CD4-positive, alpha-beta T cell (primary cell): ENCODE measurements around the gene FAM114A2. TPM values are rescaled to one million over a fixed set of nuclear protein-coding genes. Genes with fewer than 3 reads are reported as not detected.
"Not testable (repeated sequence)": the region's sequence is repeated elsewhere in the genome, so short reads cannot be mapped to it uniquely, and the experiment has no call there.

Experiments
- ATAC-seq: fragments of 200-7000 bp; cut with Tn5 transposase; one replicate; pipeline ENCODE4 v1.10.0; 2022; ENCODE audit warnings: mild to moderate bottlenecking; ENCODE audit not compliant: poor library complexity
- CTCF ChIA-PET: fragments of 350-600 bp; sonication (Branson Sonifier 250); formaldehyde crosslinking; loops from one replicate; lab custom pipeline; 2021; ENCODE audit warnings: antibody characterized with exemption, inconsistent platforms; lab: Charles Lee
- POLR2A ChIA-PET: fragments of 350-600 bp; sonication (Branson Sonifier 250); formaldehyde crosslinking; loops from one replicate; lab custom pipeline; 2021; ENCODE audit warnings: antibody characterized with exemption, inconsistent platforms; lab: Charles Lee
- DNase-seq, 14 experiments: peaks; one replicate each; pipeline ENCODE4 v3.0.0-alpha.2; 2013 to 2020; ENCODE audit warnings: mixed read lengths in 2 of 14
- H3K27ac ChIP-seq, 2 donors: one replicate each; pipeline versions ENCODE4 v1.5.1 to v1.7.0; 2013; ENCODE audit warnings: low read length in 2 of 2, low read depth in 1 of 2, mild to moderate bottlenecking in 1 of 2
- H3K27me3 ChIP-seq, 2 experiments: 1 replicate in 1 of 2; 2 replicates in 1 of 2; pipeline versions ENCODE4 v1.6.1 to v1.7.0; 2013; ENCODE audit warnings: low read length in 2 of 2, control low read depth in 1 of 2, mild to moderate bottlenecking in 1 of 2, moderate library complexity in 1 of 2; ENCODE audit not compliant: insufficient read depth in 2 of 2, control insufficient read depth in 1 of 2
- H3K36me3 ChIP-seq: one replicate; pipeline ENCODE4 v1.6.1; 2013; ENCODE audit warnings: low read length, control low read depth; ENCODE audit not compliant: insufficient read depth
- H3K4me1 ChIP-seq: one replicate; pipeline ENCODE4 v1.6.1; 2013; ENCODE audit warnings: low read length, control low read depth; ENCODE audit not compliant: insufficient read depth
- H3K4me3 ChIP-seq: one replicate; pipeline ENCODE4 v1.5.1; 2013; ENCODE audit warnings: mild to moderate bottlenecking, low read length, moderate library complexity
- H3K9me3 ChIP-seq, 2 experiments: 1 replicate in 1 of 2; 2 replicates in 1 of 2; pipeline versions ENCODE4 v1.6.1 to v1.7.0; 2013; ENCODE audit warnings: low read length in 2 of 2, mild to moderate bottlenecking in 2 of 2, control low read depth in 1 of 2, moderate library complexity in 1 of 2; ENCODE audit not compliant: control insufficient read depth in 1 of 2, insufficient read depth in 1 of 2
- H3K27ac Mint-ChIP-seq: one replicate; pipeline ENCODE4 v1.8.0; 2020; ENCODE audit warnings: mixed read lengths
- H3K27me3 Mint-ChIP-seq: one replicate; pipeline ENCODE4 v1.8.0; 2021; ENCODE audit warnings: mixed read lengths
- H3K36me3 Mint-ChIP-seq: one replicate; pipeline ENCODE4 v1.8.0; 2021; ENCODE audit warnings: low read depth, mixed read lengths
- H3K4me1 Mint-ChIP-seq: one replicate; pipeline ENCODE4 v1.8.0; 2021; ENCODE audit warnings: low read depth, mixed read lengths
- H3K4me3 Mint-ChIP-seq: one replicate; pipeline ENCODE4 v1.8.0; 2020; ENCODE audit warnings: mild to moderate bottlenecking, mixed read lengths
- H3K9me3 Mint-ChIP-seq: one replicate; pipeline ENCODE4 v1.8.0; 2020; ENCODE audit warnings: mixed read lengths
- intact Hi-C, 2 experiments: fragments of 100-400 bp; cut with DNase I in 1 of 2; cut with micrococcal nuclease in 1 of 2; formaldehyde crosslinking; loops; one replicate each; pipeline versions ENCODE4 v1.15.1 to v1.9.0; 2023 to 2025; cut with DNase I, micrococcal nuclease
- total RNA-seq, 174 experiments: library from RNA in 2 of 174; stranded (reverse) in 2 of 174; gene quantifications; one replicate each; pipeline ENCODE4 v1.2.3 and lab custom pipeline; 2021 to 2026
- TF ChIP-seq, protein P1 (sequence below): fragments of 200-600 bp; IDR thresholded peaks from one replicate; pipeline ENCODE4 v1.8.0; 2022; ENCODE audit warnings: antibody characterized with exemption, mild to moderate bottlenecking

FAM114A2 gene
- total RNA-seq, 2 experiments from 2014 or later = 21.9 to 23.3 TPM

DNA sequence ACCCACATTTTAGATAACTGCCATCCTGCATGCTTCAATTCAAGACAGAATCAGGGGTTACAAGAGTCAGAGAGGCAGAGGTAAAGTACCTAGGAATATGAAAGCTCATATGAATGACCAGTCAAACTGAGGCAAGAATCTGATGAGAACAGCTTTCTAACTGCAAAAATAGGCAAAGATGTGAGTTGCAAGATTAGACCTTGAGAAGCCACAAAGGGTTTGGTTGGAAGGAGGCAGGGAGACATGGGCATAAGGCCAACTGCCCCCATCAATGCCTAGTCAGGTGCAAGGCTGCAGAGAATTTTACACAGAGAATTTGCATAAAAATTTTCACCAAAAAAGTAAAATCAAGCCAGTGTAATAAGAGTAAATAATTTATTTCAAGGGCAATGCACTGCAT is 12.8 kb downstream of the FAM114A2 start:
- Histone ChIP-seq H3K9me3 (no peaks in the 10 kb centered on the region), H3K27me3 (no peaks in the 10 kb centered on the region), H3K4me1 (no peaks in the 10 kb centered on the region), H3K4me3 (no peak overlapping the region), H3K27ac (no peak overlapping the region), H3K36me3 (peaks cover 41% of the 10 kb centered on the region)
- Mint-ChIP-seq H3K36me3 (peaks cover 79% of the 10 kb centered on the region), H3K4me1 (no peaks in the 10 kb centered on the region), H3K27me3 (no peaks in the 10 kb centered on the region), H3K27ac (no peak overlapping the region), H3K9me3 (no peaks in the 10 kb centered on the region), H3K4me3 (no peak overlapping the region)
- POLR2A ChIA-PET = no interaction called here
- DNase-seq = no peak
- no peak for ATAC-seq
- TF ChIP-seq, protein P1, sequence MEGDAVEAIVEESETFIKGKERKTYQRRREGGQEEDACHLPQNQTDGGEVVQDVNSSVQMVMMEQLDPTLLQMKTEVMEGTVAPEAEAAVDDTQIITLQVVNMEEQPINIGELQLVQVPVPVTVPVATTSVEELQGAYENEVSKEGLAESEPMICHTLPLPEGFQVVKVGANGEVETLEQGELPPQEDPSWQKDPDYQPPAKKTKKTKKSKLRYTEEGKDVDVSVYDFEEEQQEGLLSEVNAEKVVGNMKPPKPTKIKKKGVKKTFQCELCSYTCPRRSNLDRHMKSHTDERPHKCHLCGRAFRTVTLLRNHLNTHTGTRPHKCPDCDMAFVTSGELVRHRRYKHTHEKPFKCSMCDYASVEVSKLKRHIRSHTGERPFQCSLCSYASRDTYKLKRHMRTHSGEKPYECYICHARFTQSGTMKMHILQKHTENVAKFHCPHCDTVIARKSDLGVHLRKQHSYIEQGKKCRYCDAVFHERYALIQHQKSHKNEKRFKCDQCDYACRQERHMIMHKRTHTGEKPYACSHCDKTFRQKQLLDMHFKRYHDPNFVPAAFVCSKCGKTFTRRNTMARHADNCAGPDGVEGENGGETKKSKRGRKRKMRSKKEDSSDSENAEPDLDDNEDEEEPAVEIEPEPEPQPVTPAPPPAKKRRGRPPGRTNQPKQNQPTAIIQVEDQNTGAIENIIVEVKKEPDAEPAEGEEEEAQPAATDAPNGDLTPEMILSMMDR = no peak
- CTCF ChIA-PET = no interaction called here
- intact Hi-C loops = no loop called here

DNA sequence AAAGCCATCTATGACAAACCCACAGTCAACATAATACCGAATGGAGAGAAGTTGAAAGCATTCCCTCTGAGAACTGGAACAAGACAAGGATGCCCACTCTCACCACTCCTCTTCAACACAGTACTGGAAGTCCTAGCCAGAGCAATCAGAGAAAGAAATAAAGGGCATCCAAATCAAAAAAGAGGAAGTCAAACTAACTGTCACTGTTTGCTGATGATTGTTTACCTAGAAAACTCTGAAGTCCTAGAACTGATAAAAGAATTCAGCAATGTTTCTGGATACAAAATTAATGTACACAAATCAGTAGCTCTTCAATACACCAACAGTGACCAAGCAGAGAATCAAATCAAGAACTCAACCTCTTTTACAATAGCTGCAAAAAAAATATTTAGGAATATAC is 19.8 kb downstream of the FAM114A2 start:
- H3K27ac Mint-ChIP-seq, H3K4me3 ChIP-seq, CTCF ChIA-PET, H3K27ac ChIP-seq, intact Hi-C loops, H3K9me3 ChIP-seq, H3K27me3 Mint-ChIP-seq, H3K4me1 ChIP-seq, H3K4me3 Mint-ChIP-seq, DNase-seq, H3K9me3 Mint-ChIP-seq, H3K27me3 ChIP-seq, ATAC-seq, POLR2A ChIA-PET: not testable (repeated sequence)
- H3K36me3 ChIP-seq = peaks cover 19% of the 10 kb centered on the region
- peaks cover 19% of the 10 kb centered on the region for H3K4me1 Mint-ChIP-seq
- H3K36me3 Mint-ChIP-seq = peaks cover 97% of the 10 kb centered on the region

DNA sequence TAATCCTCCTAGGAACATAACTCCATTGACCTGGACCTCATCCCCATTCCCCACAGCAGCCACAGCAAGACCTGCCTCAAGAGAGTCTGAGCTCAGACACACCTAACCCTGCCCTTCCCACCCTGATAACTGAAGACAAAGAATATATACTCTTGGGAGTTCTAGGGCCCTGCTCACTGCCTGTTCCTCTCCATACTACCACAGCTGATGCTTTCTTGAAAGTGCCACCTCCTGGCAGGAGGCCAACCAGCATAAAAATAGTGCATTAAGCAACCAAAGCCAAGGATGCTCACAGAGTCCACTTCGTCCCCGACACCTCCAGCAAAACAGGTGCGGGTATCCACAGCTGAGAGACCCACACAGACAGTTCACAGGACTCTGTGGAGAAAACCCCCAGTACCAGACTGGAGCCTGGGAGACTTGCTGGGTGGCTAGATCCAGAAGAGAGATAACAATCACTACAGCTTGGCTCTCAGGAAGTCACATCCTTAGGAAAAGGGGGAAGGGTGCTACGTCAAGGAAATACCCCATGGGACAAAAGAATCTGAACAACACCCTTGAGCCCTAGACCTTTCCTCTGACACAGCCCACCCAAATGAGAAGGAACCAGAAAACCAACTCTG is 23.5 kb downstream of the FAM114A2 start:
- Histone ChIP-seq H3K9me3 (no peaks in the 10 kb centered on the region), H3K27me3 (no peaks in the 10 kb centered on the region), H3K27ac (no peak overlapping the region), H3K4me1 (no peaks in the 10 kb centered on the region), H3K4me3 (no peak overlapping the region), H3K36me3 (peaks cover 21% of the 10 kb centered on the region)
- DNase-seq (no peak), ATAC-seq (no peak)
- CTCF ChIA-PET = no interaction called here
- Mint-ChIP-seq H3K27ac (no peak overlapping the region), H3K4me1 (peaks cover 14% of the 10 kb centered on the region), H3K36me3 (peaks cover 93% of the 10 kb centered on the region), H3K27me3 (no peaks in the 10 kb centered on the region), H3K4me3 (no peak overlapping the region), H3K9me3 (peaks cover 2% of the 10 kb centered on the region)
- POLR2A ChIA-PET = no interaction called here
- intact Hi-C loops = no loop called here
- TF ChIP-seq, protein P1 = no peak

DNA sequence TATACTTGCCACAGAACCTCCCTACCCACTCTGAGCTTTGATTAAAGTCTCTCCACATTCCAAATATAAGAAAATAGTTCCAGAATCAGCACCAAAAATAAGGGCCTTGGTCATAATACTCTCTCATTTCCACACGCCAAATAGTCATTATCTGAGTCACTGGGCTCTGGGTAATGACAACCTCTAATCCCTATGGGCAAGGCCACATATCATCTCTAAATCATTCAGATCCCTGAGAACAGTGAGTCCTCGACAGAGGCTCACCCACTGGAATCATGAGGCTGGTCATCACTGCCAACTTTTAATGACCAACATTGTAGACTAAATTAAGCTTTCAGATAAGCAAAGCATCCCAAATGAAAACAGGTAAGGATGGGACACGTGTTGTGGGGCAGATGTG is 28.1 kb downstream of the FAM114A2 start:
- Mint-ChIP-seq H3K4me3 (no peak overlapping the region), H3K9me3 (peaks cover 2% of the 10 kb centered on the region), H3K27me3 (no peaks in the 10 kb centered on the region), H3K36me3 (peaks cover 87% of the 10 kb centered on the region), H3K4me1 (no peaks in the 10 kb centered on the region), H3K27ac (no peak overlapping the region)
- no peaks in the 10 kb centered on the region for H3K4me1 ChIP-seq
- ChIA-PET POLR2A (no interaction called here), CTCF (no interaction called here)
- ATAC-seq (no peak), DNase-seq (no peak)
- H3K4me3 ChIP-seq = no peak overlapping the region
- peaks cover 22% of the 10 kb centered on the region for H3K36me3 ChIP-seq
- H3K27me3 ChIP-seq = no peaks in the 10 kb centered on the region
- intact Hi-C loops = no loop called here
- no peaks in the 10 kb centered on the region for H3K9me3 ChIP-seq
- TF ChIP-seq, protein P1 = no peak
- no peak overlapping the region for H3K27ac ChIP-seq
